Jurkat, Clone E6-1 (cell line): ENCODE results near the gene CACNB1.

Experiments
- DNase-seq: peaks from one replicate; pipeline ENCODE4 v3.0.0-alpha.2; 2011; ENCODE audit warnings: low read depth, low spot score
- H3K4me3 ChIP-seq: 2 replicates; pipeline ENCODE4 v1.5.1; 2011; ENCODE audit warnings: mild to moderate bottlenecking, low read length, control low read depth, moderate library complexity

The CACNB1 gene

GRCh38 chr17:39229274-39229913, 31.9 kb upstream of the CACNB1 start:
- no peak overlapping the region for H3K4me3 ChIP-seq
- DNase-seq = no peak

- DNase-seq = no peak
- H3K4me3 ChIP-seq = no peak overlapping the region
Observed at GRCh38 chr17:39227364-39227919, 30.0 kb upstream of the CACNB1 start.

GRCh38 chr17:39225959-39226683, 28.7 kb upstream of the CACNB1 start:
- peak overlapping the region; percentile 25 for H3K4me3 ChIP-seq
- DNase-seq = no peak

GRCh38 chr17:39225308-39225958, 28.0 kb upstream of the CACNB1 start, which contains the start of gene STAC2:
Gene STAC2 (minus strand): TSS chr17:39225945. CDS start chr17:39225502, 443 bp downstream.
- DNase-seq = no peak
- peak within 1 kb of the TSS; percentile 33 for H3K4me3 ChIP-seq

GRCh38 chr17:39224778-39225307, 27.4 kb upstream of the CACNB1 start:
- H3K4me3 ChIP-seq = no peak overlapping the region
- no peak for DNase-seq

GRCh38 chr17:39223907-39224777, 26.7 kb upstream of the CACNB1 start:
- H3K4me3 ChIP-seq = no peak overlapping the region
- DNase-seq = no peak

- H3K4me3 ChIP-seq = no peak overlapping the region
- no peak for DNase-seq
Observed at GRCh38 chr17:39222866-39223834, 25.7 kb upstream of the CACNB1 start.

GRCh38 chr17:39222151-39222550, 24.7 kb upstream of the CACNB1 start:
- no peak for DNase-seq
- no peak overlapping the region for H3K4me3 ChIP-seq

- H3K4me3 ChIP-seq = no peak overlapping the region
- DNase-seq = no peak
Observed at GRCh38 chr17:39221572-39221971, 24.1 kb upstream of the CACNB1 start.

- H3K4me3 ChIP-seq = no peak overlapping the region
- DNase-seq = no peak
Observed at GRCh38 chr17:39219647-39220154, 22.2 kb upstream of the CACNB1 start.

- DNase-seq = no peak
- no peak overlapping the region for H3K4me3 ChIP-seq
Observed at GRCh38 chr17:39218906-39219305, 21.4 kb upstream of the CACNB1 start.

GRCh38 chr17:39217734-39218369, 20.4 kb upstream of the CACNB1 start:
- no peak overlapping the region for H3K4me3 ChIP-seq
- no peak for DNase-seq

GRCh38 chr17:39213852-39214251, 16.4 kb upstream of the CACNB1 start:
- DNase-seq = no peak
- H3K4me3 ChIP-seq = no peak overlapping the region

- H3K4me3 ChIP-seq = no peak overlapping the region
- DNase-seq = no peak
Observed at GRCh38 chr17:39212841-39213480, 15.5 kb upstream of the CACNB1 start.

GRCh38 chr17:39212195-39212810, 14.8 kb upstream of the CACNB1 start:
- DNase-seq = no peak
- H3K4me3 ChIP-seq = no peak overlapping the region

GRCh38 chr17:39210093-39210434, 12.6 kb upstream of the CACNB1 start:
- no peak overlapping the region for H3K4me3 ChIP-seq
- DNase-seq = no peak
